Nephron progenitor cell (in vitro differentiated cells): ENCODE measurements around the gene ELMO3.

ENCODE experiments used
- DNase-seq: peaks from one replicate; pipeline ENCODE4 v3.0.0; 2021
- H3K27ac Mint-ChIP-seq: 2 replicates; pipeline ENCODE4 v1.8.0; 2021; ENCODE audit warnings: mild to moderate bottlenecking, moderate library complexity, mixed read lengths
- H3K27me3 Mint-ChIP-seq: 2 replicates; pipeline ENCODE4 v1.8.0; 2021; ENCODE audit warnings: mild to moderate bottlenecking, low read depth, mixed read lengths; ENCODE audit not compliant: poor library complexity
- H3K36me3 Mint-ChIP-seq: 2 replicates; pipeline ENCODE4 v1.8.0; 2021; ENCODE audit warnings: low read depth, mixed read lengths
- H3K4me1 Mint-ChIP-seq: 2 replicates; pipeline ENCODE4 v1.8.0; 2021; ENCODE audit warnings: mixed read lengths
- H3K4me3 Mint-ChIP-seq: 2 replicates; pipeline ENCODE4 v1.8.0; 2021; ENCODE audit warnings: mild to moderate bottlenecking, moderate library complexity, mixed read lengths
- H3K9me3 Mint-ChIP-seq: 2 replicates; pipeline ENCODE4 v1.8.0; 2021; ENCODE audit warnings: mild to moderate bottlenecking, moderate library complexity, mixed read lengths
- CTCF ChIP-seq: fragments of 200-600 bp; sonication (generic); IDR thresholded peaks from 2 replicates; pipeline ENCODE4 v1.5.0; 2021; ENCODE audit warnings: antibody characterized with exemption

The ELMO3 gene

GRCh38 chr16:67247192-67248072, 48.5 kb downstream of the ELMO3 start, which contains the start of gene FHOD1:
FHOD1 (minus strand) TSS chr16:67247481; CDS start chr16:67247410, 71 bp downstream.
- Mint-ChIP-seq H3K4me3 (peak within 1 kb of the TSS; percentile 81), H3K4me1 (peaks cover 45% of the 10 kb centered on the region), H3K27ac (peak within 1 kb of the TSS; percentile 36), H3K9me3 (no peaks in the 10 kb centered on the region), H3K36me3 (no peaks in the 10 kb centered on the region), H3K27me3 (peaks cover 49% of the 10 kb centered on the region)
- peak; percentile 99 for DNase-seq
- TF ChIP-seq CTCF, result no peak

- no peaks in the 10 kb centered on the region for H3K9me3 Mint-ChIP-seq
- no peak for TF ChIP-seq CTCF
- H3K4me3 Mint-ChIP-seq, result peak overlapping the region; percentile 81
- H3K4me1 Mint-ChIP-seq, result peaks cover 45% of the 10 kb centered on the region
- no peaks in the 10 kb centered on the region for H3K36me3 Mint-ChIP-seq
- H3K27me3 Mint-ChIP-seq, result peaks cover 53% of the 10 kb centered on the region
- H3K27ac Mint-ChIP-seq, result no peak overlapping the region
- no peak for DNase-seq
These were observed 49.1 kb downstream of the ELMO3 start for GRCh38 chr16:67248073-67248400.

- TF ChIP-seq CTCF, result no peak
- Mint-ChIP-seq H3K9me3 (no peaks in the 10 kb centered on the region), H3K27ac (no peak within 1 kb of the TSS), H3K36me3 (no peaks in the 10 kb centered on the region), H3K4me3 (peak within 1 kb of the TSS; percentile 83), H3K4me1 (peaks cover 45% of the 10 kb centered on the region), H3K27me3 (peaks cover 53% of the 10 kb centered on the region)
- peak; percentile 56 for DNase-seq
These were observed 49.7 kb downstream of the ELMO3 start, which contains the start of gene SLC9A5 for GRCh38 chr16:67248401-67249177. SLC9A5 (plus strand) TSS chr16:67248979; CDS start chr16:67249015, 36 bp downstream.

GRCh38 chr16:67249178-67250044, 50.5 kb downstream of the ELMO3 start:
- DNase-seq, result no peak
- Mint-ChIP-seq H3K4me3 (peak overlapping the region; percentile 83), H3K27ac (no peak overlapping the region), H3K27me3 (peaks cover 53% of the 10 kb centered on the region), H3K4me1 (peaks cover 39% of the 10 kb centered on the region), H3K9me3 (no peaks in the 10 kb centered on the region), H3K36me3 (no peaks in the 10 kb centered on the region)
- TF ChIP-seq CTCF, result no peak

GRCh38 chr16:67250045-67250327, 51.1 kb downstream of the ELMO3 start:
- DNase-seq, result no peak
- no peaks in the 10 kb centered on the region for H3K9me3 Mint-ChIP-seq
- H3K36me3 Mint-ChIP-seq, result no peaks in the 10 kb centered on the region
- H3K27ac Mint-ChIP-seq, result no peak overlapping the region
- no peak for TF ChIP-seq CTCF
- H3K4me3 Mint-ChIP-seq, result peak overlapping the region; percentile 83
- H3K27me3 Mint-ChIP-seq, result peaks cover 53% of the 10 kb centered on the region
- peaks cover 34% of the 10 kb centered on the region for H3K4me1 Mint-ChIP-seq
